ENCODE measurements around the gene TXNRD2.

DNA sequence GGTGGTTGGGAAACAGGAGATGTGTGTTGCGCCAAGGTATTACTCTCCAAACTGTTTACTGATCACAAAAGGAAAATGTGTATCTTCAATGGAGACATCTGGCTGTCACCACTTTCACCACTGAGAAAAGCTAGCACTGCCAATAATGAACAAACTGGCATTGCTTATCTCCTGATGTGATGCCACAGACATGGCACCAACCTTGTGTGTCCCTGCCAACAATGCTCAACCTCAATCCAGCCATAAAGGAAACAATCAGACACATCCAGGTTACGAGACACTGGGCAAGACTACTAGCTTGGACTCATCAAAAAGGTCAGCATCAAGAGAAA is 115.0 kb downstream of the TXNRD2 start:
- no peak for TF ChIP-seq GATA2 (IDR thresholded peaks at IDR 0.05; ENCODE audit: low read depth, low read length)
- TF ChIP-seq GATA3 (IDR thresholded peaks at IDR 0.05; ENCODE audit: low read depth, low read length) = no peak
